Stimulated activated CD8-positive, alpha-beta memory T cell treated with anti-CD3 and anti-CD28 coated beads, Interleukin-7, amount 100 ng/mL, for 48 hours (primary cell): ENCODE measurements around the gene FHDC1.

Experiments used
- DNase-seq, 2 donors: peaks; one replicate each; pipeline ENCODE4 v3.0.0-alpha.2; 2020; ENCODE audit warnings: low read depth in 1 of 2; ENCODE audit errors: extremely low read depth in 1 of 2

The FHDC1 gene

GRCh38 chr4:152956650-152957436, 20.7 kb downstream of the FHDC1 start:
- no peak for DNase-seq

- no peak for DNase-seq
These were observed 21.5 kb downstream of the FHDC1 start for GRCh38 chr4:152957437-152958171.

- no peak for DNase-seq
These were observed 23.0 kb downstream of the FHDC1 start for GRCh38 chr4:152959080-152959479.

DNA sequence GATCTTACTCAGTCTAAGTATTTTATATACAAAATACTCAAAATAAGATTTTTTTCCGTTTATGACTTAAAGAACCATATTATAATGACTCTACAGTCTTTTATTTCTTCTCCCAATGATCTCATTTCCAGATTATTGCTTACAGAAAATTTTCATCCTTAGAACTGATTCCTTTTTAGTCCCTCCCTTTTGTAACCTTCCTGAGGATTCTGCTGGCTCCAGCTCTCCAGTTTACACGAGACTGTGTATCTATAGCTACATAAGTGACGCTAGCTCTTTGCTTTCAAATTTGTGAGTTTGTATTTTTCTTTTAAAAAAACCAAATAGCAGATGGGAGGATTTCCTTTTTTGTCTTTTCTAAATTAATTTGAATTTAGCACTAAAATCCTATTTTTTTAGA, 24.0 kb downstream of the FHDC1 start:
- DNase-seq, result no peak

DNA sequence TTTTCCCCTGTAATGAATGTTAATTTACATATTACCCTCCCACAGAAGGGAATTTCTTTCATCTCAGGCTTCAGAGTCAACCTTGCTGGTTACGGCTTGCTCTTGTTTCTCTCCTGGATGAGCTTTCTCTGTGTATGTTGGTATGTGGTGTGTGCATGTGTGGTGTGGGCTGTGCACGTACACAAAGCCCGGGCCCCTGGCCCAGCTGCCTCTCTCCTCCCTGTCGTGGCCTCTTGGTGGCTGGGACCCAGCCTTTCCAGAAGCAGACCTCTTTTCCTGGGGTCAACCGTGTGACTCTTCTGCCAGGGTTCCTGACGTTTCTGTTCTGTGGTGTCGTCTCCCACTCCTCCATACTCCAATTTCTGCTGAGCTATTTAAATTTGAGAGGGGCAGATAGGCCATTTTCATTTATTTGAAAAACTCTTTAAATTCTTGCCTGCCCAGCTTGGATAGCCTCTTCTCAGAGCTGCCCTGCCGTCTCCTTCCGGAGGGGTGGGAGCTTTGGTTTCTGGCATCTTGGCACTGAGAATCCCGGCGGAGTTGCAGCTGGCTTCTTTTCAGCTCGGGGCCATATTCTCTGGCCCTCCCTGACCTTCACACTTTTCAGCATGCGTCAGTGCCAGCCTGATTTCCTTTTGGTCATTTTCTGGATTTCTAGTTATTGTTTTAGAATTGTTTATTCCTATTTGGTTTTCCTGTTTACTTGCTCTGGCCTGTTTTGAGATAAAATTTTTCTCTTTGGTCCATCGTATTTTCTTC, 25.1 kb downstream of the FHDC1 start:
- no peak for DNase-seq

DNA sequence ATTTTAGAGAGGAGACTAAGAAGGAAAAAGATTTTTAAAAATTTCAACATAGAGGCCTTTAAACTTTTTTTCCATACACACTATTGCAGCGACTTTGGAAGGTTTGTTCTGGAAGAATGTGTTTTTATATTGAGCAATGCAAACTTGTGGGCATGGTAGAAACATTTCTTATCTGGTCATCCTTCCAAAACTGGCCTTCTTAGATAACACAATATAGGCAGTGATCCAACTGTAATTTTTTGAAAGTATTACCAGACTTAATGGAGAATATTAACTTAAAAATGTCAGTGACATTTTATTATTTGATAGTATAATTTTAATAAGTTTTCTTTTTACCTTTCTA, 25.6 kb downstream of the FHDC1 start:
- no peak for DNase-seq

DNA sequence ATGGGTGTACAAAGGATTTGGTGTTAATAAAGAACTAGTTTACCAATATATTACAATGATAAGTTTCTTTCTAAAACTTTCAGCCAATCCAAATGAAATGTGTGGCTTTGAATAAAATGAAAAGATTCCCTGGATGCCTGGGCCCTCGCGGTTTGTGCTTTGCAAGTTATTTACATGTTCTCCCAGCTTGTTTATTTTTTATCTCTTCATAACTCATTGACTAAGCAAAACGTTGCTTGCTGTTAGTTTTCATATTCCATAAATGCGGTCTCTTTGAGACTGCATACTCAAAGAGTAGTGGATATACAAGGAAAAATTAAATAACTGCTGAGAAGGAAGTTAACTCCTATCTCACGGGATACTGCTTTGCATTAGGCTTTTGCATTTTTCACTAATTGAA, 26.0 kb downstream of the FHDC1 start:
- no peak for DNase-seq

DNA sequence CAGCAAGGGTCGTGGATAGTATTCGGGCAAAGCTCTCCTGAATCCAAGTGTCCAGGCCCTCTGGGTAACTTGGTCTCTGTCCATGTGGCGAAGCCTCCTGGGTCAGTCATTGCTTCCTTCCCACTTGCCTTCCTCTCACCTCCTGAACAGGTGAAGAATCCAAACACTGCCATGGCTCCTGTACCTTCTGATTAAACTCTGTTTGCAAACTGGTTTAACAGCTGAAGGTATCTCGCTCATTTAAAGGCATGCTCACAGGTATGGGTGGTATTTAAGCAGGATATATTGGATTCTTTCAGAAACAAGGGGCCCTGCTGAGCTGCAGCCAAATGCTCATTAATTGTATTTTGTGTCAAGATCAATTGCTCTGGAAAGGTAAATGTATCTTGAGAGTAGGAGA, 28.2 kb downstream of the FHDC1 start:
- DNase-seq, result no peak

GRCh38 chr4:152965611-152966010, 29.5 kb downstream of the FHDC1 start:
- DNase-seq, result no peak

DNA sequence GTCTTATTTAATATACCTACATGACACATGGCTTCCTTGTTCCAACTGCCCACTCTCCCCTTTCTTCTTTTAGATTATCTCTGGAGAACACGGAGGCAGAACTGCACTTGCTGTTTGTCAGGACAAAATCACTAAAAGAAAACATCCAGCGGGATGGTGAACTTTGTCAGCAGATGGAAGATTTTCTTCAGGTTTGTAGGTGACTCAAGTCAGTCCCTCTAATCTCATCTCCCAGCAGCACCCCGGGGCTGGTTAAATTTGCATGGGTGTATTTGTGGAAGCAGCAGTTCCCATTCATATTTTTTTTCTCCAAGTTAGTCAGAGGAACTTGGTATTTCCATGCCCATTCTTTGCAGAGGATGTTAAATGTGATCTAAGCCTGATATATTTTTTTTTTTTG, 31.8 kb downstream of the FHDC1 start:
- DNase-seq, result no peak

GRCh38 chr4:152968806-152969394, 32.8 kb downstream of the FHDC1 start:
- DNase-seq, result no peak

GRCh38 chr4:152970102-152970820, 34.1 kb downstream of the FHDC1 start:
- no peak for DNase-seq

DNA sequence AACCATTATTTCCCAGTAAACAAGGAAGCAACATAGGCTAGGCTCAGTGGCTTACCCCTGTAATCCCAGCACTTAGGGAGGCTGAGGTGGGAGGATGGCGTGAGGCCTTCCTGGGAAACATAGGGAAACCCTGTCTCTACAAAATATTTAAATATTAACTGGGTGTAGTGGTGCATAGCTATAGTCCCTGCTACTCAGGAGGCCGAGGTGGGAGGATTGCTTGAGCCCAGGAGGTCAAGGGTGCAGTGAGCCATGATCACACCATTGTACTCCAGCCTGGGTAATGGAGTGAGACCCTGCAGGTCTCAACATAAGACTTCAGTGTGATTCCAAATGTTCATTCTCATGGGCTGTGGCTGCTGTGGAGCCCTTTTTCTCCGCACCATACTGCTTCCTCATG, 34.9 kb downstream of the FHDC1 start:
- no peak for DNase-seq

- DNase-seq, result no peak
These were observed 36.9 kb downstream of the FHDC1 start for GRCh38 chr4:152972821-152973628.

DNA sequence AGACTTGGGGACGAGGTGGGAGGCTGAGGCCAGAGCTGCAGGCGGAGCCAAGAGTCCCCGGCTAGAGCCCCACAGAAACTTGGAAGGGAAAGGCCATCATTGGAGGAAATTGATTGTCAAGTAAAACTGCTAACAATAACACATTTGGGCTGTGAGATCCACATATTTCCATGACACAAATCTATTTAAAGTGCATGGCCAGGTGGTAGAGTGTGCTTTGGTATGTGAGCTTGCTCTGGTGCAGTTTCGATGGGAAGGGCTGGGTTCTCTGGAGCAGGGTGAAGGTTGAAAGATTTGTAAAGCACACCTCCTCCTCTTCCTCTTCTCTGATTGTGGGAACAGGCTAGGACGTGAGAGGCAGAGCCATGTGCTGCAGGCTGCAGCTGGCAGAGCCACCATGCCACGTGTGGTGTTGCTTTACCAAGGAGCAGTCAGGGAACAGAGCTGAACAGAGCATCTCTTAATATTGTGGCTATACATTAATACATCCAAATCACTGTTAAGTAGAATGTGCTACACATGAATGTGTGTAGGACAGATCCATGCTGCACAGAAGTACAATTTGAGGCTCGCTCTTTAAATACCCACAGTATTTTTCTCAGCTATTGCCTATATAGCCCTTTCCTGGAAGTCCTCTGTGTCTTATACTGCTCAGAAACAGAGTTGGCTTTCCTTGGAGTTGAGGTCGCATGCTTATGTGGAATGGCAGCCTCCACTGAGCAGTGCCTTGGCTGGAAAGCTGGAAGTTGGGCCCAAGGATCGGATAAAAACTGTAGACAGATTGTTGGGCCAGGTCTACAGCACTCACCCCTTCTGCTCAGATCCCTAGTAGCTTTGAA, 37.7 kb downstream of the FHDC1 start:
- no peak for DNase-seq

DNA sequence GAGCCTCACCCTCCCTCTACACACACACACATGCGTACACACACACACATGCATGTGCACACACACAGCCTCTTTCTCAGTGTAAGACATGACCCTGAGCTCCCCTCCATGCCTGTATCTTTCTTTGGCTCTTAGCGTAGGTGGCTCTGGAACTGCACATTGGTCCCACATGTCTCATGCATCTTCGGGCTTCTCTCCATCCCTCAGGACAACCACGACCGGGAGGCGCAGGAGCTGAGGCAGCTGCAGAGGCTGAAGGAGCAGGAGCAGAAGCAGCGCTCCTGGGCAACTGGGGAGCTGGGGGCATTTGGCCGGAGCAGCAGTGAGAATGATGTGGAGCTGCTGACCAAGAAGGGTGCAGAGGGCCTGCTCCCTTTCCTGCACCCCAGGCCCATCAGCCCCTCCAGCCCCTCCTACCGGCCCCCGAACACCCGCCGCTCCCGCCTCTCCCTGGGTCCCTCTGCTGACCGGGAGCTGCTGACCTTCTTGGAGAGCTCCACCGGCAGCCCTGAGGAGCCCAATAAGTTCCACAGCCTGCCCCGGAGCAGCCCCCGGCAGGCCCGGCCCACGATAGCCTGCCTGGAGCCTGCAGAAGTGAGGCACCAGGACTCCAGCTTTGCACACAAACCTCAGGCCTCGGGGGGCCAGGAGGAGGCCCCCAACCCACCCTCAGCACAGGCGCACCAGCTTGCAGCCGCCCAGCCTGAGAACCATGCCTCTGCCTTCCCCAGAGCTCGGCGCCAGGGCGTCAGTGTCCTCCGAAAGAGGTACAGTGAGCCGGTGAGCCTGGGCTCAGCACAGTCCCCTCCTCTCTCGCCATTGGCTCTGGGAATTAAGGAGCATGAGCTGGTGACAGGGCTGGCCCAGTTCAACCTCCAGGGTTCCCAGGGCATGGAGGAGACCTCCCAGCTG, 38.6 kb downstream of the FHDC1 start:
- no peak for DNase-seq

- no peak for DNase-seq
These were observed 39.5 kb downstream of the FHDC1 start for GRCh38 chr4:152975380-152976211.
